Measurements from ENCODE around the gene TGM1. TPM values are rescaled to one million over a fixed set of nuclear protein-coding genes. Genes with fewer than 3 reads are reported as not detected.
A peak's percentile ranks its signal among the peaks of the same experiment; 100 is the strongest.

The TGM1 gene
- total and polyA plus RNA-seq, 2 donors (not counting 1 experiment from before 2014, with no cell fraction given), result 2.7 to 11.9 TPM

GRCh38 chr14:24270537-24271133 is 7.7 kb upstream of the TGM1 start:
- H3K4me1 ChIP-seq (ENCODE audit: control insufficient read depth in 2 of 2, insufficient read depth in 2 of 2, low read length in 2 of 2), result peaks cover 32 to 39% of the 10 kb centered on the region in 2 donors
- Mint-ChIP-seq H3K27me3 (no peaks in the 10 kb centered on the region), H3K4me1 (peaks cover 47% of the 10 kb centered on the region), H3K9me3 (ENCODE audit: insufficient read depth) (no peaks in the 10 kb centered on the region), H3K4me3 (peak overlapping the region; percentile 94), H3K27ac (peak overlapping the region; percentile 94)
- H3K4me2 ChIP-seq (replicated peaks; ENCODE audit: low read depth, low read length, poor library complexity, severe bottlenecking), result peak overlapping the region; percentile 86
- no peaks in the 10 kb centered on the region for H4K20me1 ChIP-seq (ENCODE audit: control insufficient read depth, insufficient read depth, low read length, poor library complexity, severe bottlenecking)
- ChIA-PET POLR2A (interaction anchor here (0.6 to 2.9 kb wide), 17 partner anchors 10 to 710 kb away, joined by 3 to 51 read pairs (median 5); partner anchors contain the start of genes CBLN3, DHRS1, EMC9 and IPO4), CTCF (interaction anchor here (1.0 to 4.2 kb wide), 22 partner anchors 9 to 178 kb away, joined by 3 to 40 read pairs (median 4); partner anchors contain the start of genes CHMP4A, CIDEB, IRF9 and LTB4R)
- peaks cover 18% of the 10 kb centered on the region for H3K79me2 ChIP-seq (ENCODE audit: control insufficient read depth, insufficient read depth, low read length)
- H3K36me3 ChIP-seq (replicated peaks in 1 of 2; ENCODE audit: control extremely low read depth in 1 of 2, control insufficient read depth in 1 of 2, extremely low read depth in 1 of 2, insufficient read depth in 2 of 2, low read length in 1 of 2), result peaks cover 0 to 33% of the 10 kb centered on the region in 2 experiments
- no peak for TF ChIP-seq EZH2 (IDR thresholded peaks at IDR 0.05; ENCODE audit: borderline replicate concordance, insufficient read depth, low read depth, low read length, poor library complexity, severe bottlenecking)
- no peak for TF ChIP-seq CTCF (IDR thresholded peaks at IDR 0.05)
- 21% methylated on average over 10 of the region's 13 CpGs for WGBS (ENCODE audit: insufficient coverage)
- H3K4me3 ChIP-seq (ENCODE audit: control extremely low read depth in 1 of 5, extremely low read depth in 1 of 5, insufficient read depth in 1 of 5, low read depth in 2 of 5, low read length in 4 of 5), result peak overlapping the region; percentile 45 to 96 (median 93)
- H3K9ac ChIP-seq (ENCODE audit: low read length), result peak overlapping the region; percentile 90
- H3K9me3 ChIP-seq (ENCODE audit: control extremely low read depth in 1 of 3, control insufficient read depth in 2 of 3, insufficient read depth in 1 of 3, low read length in 2 of 3), result no peaks in the 10 kb centered on the region
- peak overlapping the region; percentile 90 to 97 for H3K27ac ChIP-seq (ENCODE audit: low read length in 2 of 2)
- ATAC-seq (ENCODE audit: low read depth) (no peak), DNase-seq (no peak)
- intact Hi-C loops (cut with micrococcal nuclease), result loop anchor here (1.0 to 10.0 kb wide), 12 partner anchors 9 to 161 kb away; partner anchors contain the start of genes CHMP4A, DCAF11, EMC9 and GMPR2
- peak overlapping the region; percentile 79 for H2AFZ ChIP-seq (ENCODE audit: insufficient read depth, low read depth, low read length, poor library complexity, severe bottlenecking)
- H3K27me3 ChIP-seq (replicated peaks in 1 of 4; ENCODE audit: control extremely low read depth in 1 of 4, control insufficient read depth in 3 of 4, insufficient read depth in 4 of 4, low read length in 3 of 4), result no peaks in the 10 kb centered on the region

Measured in B cell (primary cell).